Mucosa of descending colon (tissue), 3 donors: ENCODE data around the gene TIMP2. TPM values are rescaled to one million over a fixed set of nuclear protein-coding genes. Genes with fewer than 3 reads are reported as not detected.

Experiments used
- ATAC-seq: fragments of 200-7000 bp; cut with Tn5 transposase; one replicate; pipeline ENCODE4 v1.9.1; 2020; ENCODE audit warnings: mild to moderate bottlenecking, moderate library complexity
- DNase-seq, 3 donors: peaks; one replicate each; pipeline ENCODE4 v3.0.0-alpha.2; 2020
- H3K36me3 ChIP-seq: fragments of 200-600 bp; one replicate; pipeline ENCODE4 v1.8.0; 2021; ENCODE audit warnings: low read depth, mild to moderate bottlenecking
- H3K4me1 ChIP-seq: fragments of 200-600 bp; one replicate; pipeline ENCODE4 v1.8.0; 2021; ENCODE audit warnings: low read depth, mild to moderate bottlenecking
- H3K4me3 ChIP-seq: fragments of 200-600 bp; one replicate; pipeline ENCODE4 v1.8.0; 2021; ENCODE audit warnings: mild to moderate bottlenecking
- H3K9me3 ChIP-seq: fragments of 200-600 bp; one replicate; pipeline ENCODE4 v1.8.0; 2021; ENCODE audit warnings: mild to moderate bottlenecking
- intact Hi-C, 2 donors: fragments of 100-400 bp; cut with DNase I in 1 of 2; cut with micrococcal nuclease in 1 of 2; formaldehyde crosslinking; loops; one replicate each; pipeline versions ENCODE4 v1.11.0 to v1.11.1; 2022; cut with DNase I, micrococcal nuclease
- total RNA-seq, 3 donors: library from RNA; stranded (reverse); fragmentation: NEBNext Ultra II Directional in 2 of 3; extraction: Animal tissue kit (Norgen Biotek cat#: 25700) in 2 of 3; gene quantifications; one replicate each; pipeline versions ENCODE4 v1.2.1 to v1.2.4, GENCODE V29; 2021 to 2023
- TF ChIP-seq, protein P1 (sequence below): fragments of 200-600 bp; IDR thresholded peaks from one replicate; pipeline ENCODE4 v1.8.0; 2022; ENCODE audit warnings: antibody characterized with exemption, mild to moderate bottlenecking
- donor health status: DM: no; HTN: no; CAD: no; lungs with moderate emphysema.
- donor health status: DM: no; HTN: no; CAD: no.
- donor health status: DM: no; HTN: yes; CAD: no.

TIMP2 gene
- total RNA-seq, 3 donors from 2014 or later: 44.9 to 268 (median 91.3) TPM

- Histone ChIP-seq H3K9me3 (no peaks in the 10 kb centered on the region), H3K36me3 (no peaks in the 10 kb centered on the region), H3K4me3 (no peak overlapping the region), H3K4me1 (no peaks in the 10 kb centered on the region)
- DNase-seq: no peak
- TF ChIP-seq, protein P1, sequence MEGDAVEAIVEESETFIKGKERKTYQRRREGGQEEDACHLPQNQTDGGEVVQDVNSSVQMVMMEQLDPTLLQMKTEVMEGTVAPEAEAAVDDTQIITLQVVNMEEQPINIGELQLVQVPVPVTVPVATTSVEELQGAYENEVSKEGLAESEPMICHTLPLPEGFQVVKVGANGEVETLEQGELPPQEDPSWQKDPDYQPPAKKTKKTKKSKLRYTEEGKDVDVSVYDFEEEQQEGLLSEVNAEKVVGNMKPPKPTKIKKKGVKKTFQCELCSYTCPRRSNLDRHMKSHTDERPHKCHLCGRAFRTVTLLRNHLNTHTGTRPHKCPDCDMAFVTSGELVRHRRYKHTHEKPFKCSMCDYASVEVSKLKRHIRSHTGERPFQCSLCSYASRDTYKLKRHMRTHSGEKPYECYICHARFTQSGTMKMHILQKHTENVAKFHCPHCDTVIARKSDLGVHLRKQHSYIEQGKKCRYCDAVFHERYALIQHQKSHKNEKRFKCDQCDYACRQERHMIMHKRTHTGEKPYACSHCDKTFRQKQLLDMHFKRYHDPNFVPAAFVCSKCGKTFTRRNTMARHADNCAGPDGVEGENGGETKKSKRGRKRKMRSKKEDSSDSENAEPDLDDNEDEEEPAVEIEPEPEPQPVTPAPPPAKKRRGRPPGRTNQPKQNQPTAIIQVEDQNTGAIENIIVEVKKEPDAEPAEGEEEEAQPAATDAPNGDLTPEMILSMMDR: no peak
- no peak for ATAC-seq
- intact Hi-C loops: no loop called here
Measured at GRCh38 chr17:78849026-78849425, 76.2 kb downstream of the TIMP2 start.

- intact Hi-C loops: no loop called here
- TF ChIP-seq, protein P1: no peak
- ATAC-seq: no peak
- no peak overlapping the region for H3K4me3 ChIP-seq
- H3K9me3 ChIP-seq: no peaks in the 10 kb centered on the region
- no peaks in the 10 kb centered on the region for H3K4me1 ChIP-seq
- no peaks in the 10 kb centered on the region for H3K36me3 ChIP-seq
- DNase-seq: no peak
Measured at GRCh38 chr17:78847052-78847451, 78.1 kb downstream of the TIMP2 start.

GRCh38 chr17:78844301-78845005 lies 80.7 kb downstream of the TIMP2 start:
- no peak for ATAC-seq
- no peak for DNase-seq
- TF ChIP-seq, protein P1: no peak
- intact Hi-C loops: no loop called here
- Histone ChIP-seq H3K4me1 (peaks cover 2% of the 10 kb centered on the region), H3K9me3 (no peaks in the 10 kb centered on the region), H3K4me3 (no peak overlapping the region), H3K36me3 (peaks cover 3% of the 10 kb centered on the region)

DNA sequence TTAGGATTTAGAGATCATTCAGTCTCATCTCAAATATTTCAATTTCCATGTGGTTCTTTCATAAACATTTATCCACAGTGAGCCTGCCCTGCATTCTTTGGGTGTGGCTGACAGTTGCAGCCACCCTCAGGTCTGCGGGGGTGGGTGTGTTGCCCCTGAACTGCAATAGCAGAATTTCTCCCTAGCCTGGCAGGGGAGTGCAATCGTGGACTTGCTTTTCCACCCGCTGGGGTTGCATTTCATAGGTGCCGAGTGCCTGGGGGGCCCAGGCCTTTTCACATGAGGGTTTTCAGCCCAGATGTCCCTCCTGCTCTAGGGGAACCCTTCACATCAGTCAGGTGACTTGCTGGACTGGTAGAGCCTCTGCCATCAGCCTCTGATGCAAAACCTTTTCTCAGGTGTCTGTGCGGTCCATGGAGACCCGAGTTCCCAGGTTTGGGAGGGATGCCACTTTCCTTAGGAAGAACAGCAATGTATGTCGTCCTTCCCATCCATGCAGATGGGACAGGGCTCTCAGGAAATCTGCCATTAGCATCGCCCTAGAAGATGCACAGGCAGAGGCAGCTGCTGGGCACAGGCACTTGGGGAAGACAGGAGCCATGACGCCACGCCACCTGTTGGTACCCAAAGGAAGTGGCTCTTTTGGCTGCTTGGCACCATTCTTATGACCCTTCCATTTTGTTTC lies 82.2 kb downstream of the TIMP2 start:
- intact Hi-C loops: no loop called here
- no peak for ATAC-seq
- Histone ChIP-seq H3K4me3 (no peak overlapping the region), H3K36me3 (peaks cover 3% of the 10 kb centered on the region), H3K9me3 (no peaks in the 10 kb centered on the region), H3K4me1 (peaks cover 13% of the 10 kb centered on the region)
- TF ChIP-seq, protein P1: peak; percentile 49
- DNase-seq: peak in 2 of 3 donors; percentile 52 to 57

- Histone ChIP-seq H3K36me3 (peaks cover 3% of the 10 kb centered on the region), H3K9me3 (no peaks in the 10 kb centered on the region), H3K4me3 (peak within 1 kb of the TSS; percentile 78), H3K4me1 (peaks cover 13% of the 10 kb centered on the region)
- peak; percentile 100 for DNase-seq
- TF ChIP-seq, protein P1: no peak
- intact Hi-C loops: no loop called here
- peak; percentile 92 for ATAC-seq
Measured at GRCh38 chr17:78840780-78841611, 84.2 kb downstream of the TIMP2 start, which contains the start of gene USP36. Gene USP36 (minus strand): TSS chr17:78840814. CDS start chr17:78836363, 4,451 bp downstream.
